ENCODE data around the gene MMP1. TPM values are rescaled to one million over a fixed set of nuclear protein-coding genes. Genes with fewer than 3 reads are reported as not detected.

MMP1 gene
- total RNA-seq, result 406 and 987 TPM in 2 replicates

DNA sequence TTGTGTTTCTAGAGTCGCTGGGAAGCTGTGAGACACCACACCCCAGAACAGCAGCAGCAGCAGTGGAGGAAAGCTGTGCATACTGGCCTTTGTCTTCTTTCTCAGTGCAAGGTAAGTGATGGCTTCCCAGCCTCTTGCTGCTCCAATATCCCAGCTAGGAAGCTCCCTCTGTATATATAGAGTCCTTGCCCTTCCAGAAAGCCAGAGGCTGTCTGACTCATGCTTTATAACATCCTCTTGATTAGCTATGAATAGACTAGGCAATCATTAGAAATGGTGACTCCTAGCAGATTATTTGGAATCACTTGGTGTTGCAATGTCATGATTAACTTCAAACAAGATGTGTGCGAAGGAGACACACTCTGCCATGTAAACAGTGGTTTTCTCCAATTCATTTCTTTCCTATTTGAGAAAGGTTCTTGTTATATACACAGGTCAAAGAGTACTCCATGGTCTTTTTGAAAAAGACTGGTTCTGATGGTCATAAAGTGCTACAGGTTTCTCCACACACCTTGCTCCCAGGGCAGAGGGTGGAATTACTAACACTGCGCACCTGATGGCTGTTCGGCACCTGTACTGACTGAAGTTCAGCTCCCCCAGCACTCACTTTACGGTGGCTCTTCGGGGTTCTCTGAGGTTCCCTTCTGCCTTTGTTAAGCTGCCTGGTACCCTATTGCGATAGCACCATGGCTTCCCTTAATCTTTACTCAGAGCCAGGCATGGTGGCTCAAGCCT is at the start of gene MMP1:
Gene MMP1, minus strand, starts transcription at position 149 of the 735 bp plus-strand sequence. Its CDS starts 68 bp downstream, at position 81.

DNA sequence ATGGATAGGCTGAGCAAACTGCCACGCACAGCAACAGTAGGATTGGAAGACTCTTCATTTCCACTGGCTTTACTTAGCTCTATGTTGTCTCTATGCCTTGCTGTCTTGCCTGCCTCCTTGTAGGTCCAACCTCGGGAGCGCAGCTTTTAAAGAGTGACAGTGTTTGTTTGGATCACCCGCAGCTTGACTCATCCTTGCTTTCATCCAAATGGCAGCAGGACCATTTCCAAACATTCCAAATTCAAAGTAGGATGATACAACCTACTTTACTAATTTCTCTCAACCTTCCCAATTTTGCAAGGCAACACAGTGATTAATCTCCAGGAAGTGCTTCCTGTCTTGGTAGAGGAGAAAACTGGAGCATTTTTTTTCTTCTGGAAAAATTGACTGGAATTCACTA is 45.5 kb upstream of the MMP1 start, which contains the start of gene MMP3:
Gene MMP3, minus strand, starts transcription at position 121 of the 400 bp plus-strand sequence. Its CDS starts 63 bp downstream, at position 58.

DNA sequence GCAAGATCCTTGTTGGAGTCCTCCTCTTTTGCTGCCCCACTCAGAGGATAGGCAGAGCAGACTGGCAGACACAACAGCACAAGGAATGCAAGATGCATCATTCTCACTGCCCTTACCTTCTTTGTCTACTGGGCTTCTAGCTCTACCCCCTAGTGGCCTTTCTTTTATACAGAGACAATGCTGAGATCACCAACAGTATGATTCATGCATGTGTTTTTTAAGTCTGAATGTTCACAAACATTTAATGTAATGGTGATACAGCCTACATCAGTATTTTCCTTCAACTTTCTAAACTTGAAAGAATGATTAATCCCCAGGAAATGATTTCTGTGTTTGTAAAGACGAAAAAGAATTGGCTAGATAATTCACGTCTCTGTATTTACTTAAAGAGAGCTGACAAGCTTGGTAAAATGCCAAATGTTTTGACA is 17.5 kb downstream of the MMP1 start, which contains the start of gene MMP10:
Gene MMP10, minus strand, starts transcription at position 138 of the 428 bp plus-strand sequence. Its CDS starts 37 bp downstream, at position 101.

Other genes starting within 250 kb of the MMP1 start
- not detected in 2 replicates for gene MMP20, start 172.8 kb downstream of the MMP1 start, total RNA-seq
- 1.3 and 2.6 TPM in 2 replicates for gene MMP27, start 92.4 kb downstream of the MMP1 start, total RNA-seq
- gene MMP8, start 73.2 kb downstream of the MMP1 start, total RNA-seq, result 2.3 and 2.8 TPM in 2 replicates
- 0.12 and 0.32 TPM in 2 replicates for gene MMP10, start 17.5 kb downstream of the MMP1 start, total RNA-seq
- 189 and 928 TPM in 2 replicates for gene MMP3, start 45.4 kb upstream of the MMP1 start, total RNA-seq
- gene MMP12, start 76.8 kb upstream of the MMP1 start, total RNA-seq, result 0.97 and 9.8 TPM in 2 replicates
- 1.2 and 2.8 TPM in 2 replicates for gene MMP13, start 157.6 kb upstream of the MMP1 start, total RNA-seq

All from hair follicle dermal papilla cell (primary cell).